Astrocyte (in vitro differentiated cells and primary cell): ENCODE data around the gene CPSF4. TPM values are rescaled to one million over a fixed set of nuclear protein-coding genes. Genes with fewer than 3 reads are reported as not detected.

Experiments used
- DNase-seq: peaks from one replicate; pipeline ENCODE4 v3.0.0-alpha.2; 2010; ENCODE audit warnings: low read depth
- FAIRE-seq: peaks from 2 replicates; lab custom pipeline; 2011; peaks lifted over from hg19 to GRCh38; lab: Jason Lieb, UNC
- H2AFZ ChIP-seq: 2 replicates; pipeline ENCODE4 v1.6.0; 2012; ENCODE audit warnings: low read depth, low read length, inconsistent platforms
- H3K27ac ChIP-seq: 2 replicates; pipeline ENCODE4 v1.5.1; 2011; ENCODE audit warnings: low read depth, low read length, inconsistent platforms
- H3K27me3 ChIP-seq: 2 replicates; pipeline ENCODE4 v1.6.0; 2011; ENCODE audit warnings: low read length, inconsistent platforms; ENCODE audit not compliant: insufficient read depth
- H3K36me3 ChIP-seq: 2 replicates; pipeline ENCODE4 v1.5.1; 2011; ENCODE audit warnings: low read length, inconsistent platforms; ENCODE audit not compliant: insufficient read depth
- H3K4me1 ChIP-seq: 2 replicates; pipeline ENCODE4 v1.5.1; 2011; ENCODE audit warnings: low read length, inconsistent platforms; ENCODE audit not compliant: insufficient read depth
- H3K4me2 ChIP-seq: 2 replicates; pipeline ENCODE4 v1.6.0; 2012; ENCODE audit warnings: low read length, inconsistent platforms
- H3K4me3 ChIP-seq: 2 replicates; pipeline ENCODE4 v1.5.1; 2011; ENCODE audit warnings: low read depth, mild to moderate bottlenecking, low read length, inconsistent platforms; ENCODE audit not compliant: insufficient read depth
- H3K79me2 ChIP-seq: 2 replicates; pipeline ENCODE4 v1.6.0; 2012; ENCODE audit warnings: mild to moderate bottlenecking, low read length, inconsistent platforms; ENCODE audit not compliant: insufficient read depth
- H3K9ac ChIP-seq: 2 replicates; pipeline ENCODE4 v1.6.0; 2012; ENCODE audit warnings: mild to moderate bottlenecking, low read length, inconsistent platforms
- H3K9me3 ChIP-seq: 2 replicates; pipeline ENCODE4 v1.5.1; 2012; ENCODE audit warnings: low read depth, mild to moderate bottlenecking, low read length, inconsistent platforms; ENCODE audit not compliant: insufficient read depth
- H4K20me1 ChIP-seq: 2 replicates; pipeline ENCODE4 v1.6.0; 2012; ENCODE audit warnings: low read length, inconsistent platforms; ENCODE audit not compliant: insufficient read depth
- H3K27ac Mint-ChIP-seq: one replicate; pipeline ENCODE4 v1.8.0; 2021; ENCODE audit warnings: mild to moderate bottlenecking, mixed read lengths; ENCODE audit not compliant: unreplicated experiment
- H3K27me3 Mint-ChIP-seq: one replicate; pipeline ENCODE4 v1.8.0; 2021; ENCODE audit warnings: low read depth, mixed read lengths; ENCODE audit not compliant: unreplicated experiment
- H3K36me3 Mint-ChIP-seq: one replicate; pipeline ENCODE4 v1.8.0; 2021; ENCODE audit warnings: low read depth, mixed read lengths; ENCODE audit not compliant: unreplicated experiment
- H3K4me1 Mint-ChIP-seq: one replicate; pipeline ENCODE4 v1.8.0; 2021; ENCODE audit warnings: low read depth, mixed read lengths; ENCODE audit not compliant: unreplicated experiment
- H3K4me3 Mint-ChIP-seq: one replicate; pipeline ENCODE4 v1.8.0; 2021; ENCODE audit warnings: mild to moderate bottlenecking, moderate library complexity, mixed read lengths; ENCODE audit not compliant: unreplicated experiment
- H3K9me3 Mint-ChIP-seq: one replicate; pipeline ENCODE4 v1.8.0; 2021; ENCODE audit warnings: mild to moderate bottlenecking, mixed read lengths; ENCODE audit not compliant: unreplicated experiment
- EZH2 ChIP-seq: IDR thresholded peaks from 2 replicates; pipeline ENCODE4 v1.6.1; 2012; ENCODE audit warnings: mild to moderate bottlenecking, low read length, inconsistent platforms; ENCODE audit not compliant: insufficient read depth
- total RNA-seq: library from RNA; stranded (reverse); gene quantifications from 2 replicates; pipeline ENCODE4 v1.2.1, GENCODE V29; 2021
- TF ChIP-seq, protein P1 (sequence below): IDR thresholded peaks from 2 replicates; pipeline ENCODE4 v1.5.1; 2011; ENCODE audit warnings: low read depth, mild to moderate bottlenecking, inconsistent platforms, low read length, moderate library complexity; ENCODE audit not compliant: insufficient read depth

Gene CPSF4
- total RNA-seq, 1 donor from 2014 or later: 46.8 TPM

DNA sequence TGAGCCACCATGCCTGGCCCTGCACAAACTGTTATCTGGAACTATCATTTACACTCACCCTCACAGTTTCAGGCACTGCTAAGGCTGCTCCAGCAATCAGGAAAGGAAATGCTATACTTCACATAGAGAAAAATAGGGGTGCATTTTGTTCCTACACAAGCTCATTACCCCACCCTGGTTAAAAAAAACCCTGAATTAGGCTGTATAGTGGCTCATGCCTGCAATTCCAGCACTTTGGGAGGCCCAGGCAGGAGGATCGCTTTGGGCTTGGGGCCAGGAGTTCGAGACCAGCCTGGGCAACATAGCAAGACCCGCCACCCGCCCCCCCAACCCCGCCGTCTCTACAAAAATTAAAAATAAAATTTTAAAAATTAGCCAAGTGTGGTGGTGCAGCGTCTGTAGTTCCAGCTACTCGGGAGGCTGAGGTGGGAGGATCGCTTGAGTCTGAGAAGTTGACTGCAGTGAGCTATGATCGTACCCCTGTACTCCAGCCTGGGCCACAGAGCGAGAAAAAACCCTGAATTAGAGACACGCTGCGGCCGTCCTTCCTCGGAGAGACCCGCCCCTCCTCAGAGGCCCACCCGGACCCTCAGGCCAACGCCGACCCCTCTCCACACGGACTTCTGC, 684 bp upstream of the CPSF4 start:
- Mint-ChIP-seq H3K27ac (peak overlapping the region; percentile 69), H3K36me3 (peaks cover 8% of the 10 kb centered on the region), H3K9me3 (no peaks in the 10 kb centered on the region), H3K4me1 (peaks cover 9% of the 10 kb centered on the region), H3K4me3 (peak overlapping the region; percentile 98), H3K27me3 (no peaks in the 10 kb centered on the region)
- FAIRE-seq (no peak), DNase-seq (no peak)
- Histone ChIP-seq H3K36me3 (peaks cover 3% of the 10 kb centered on the region), H3K4me1 (peaks cover 14% of the 10 kb centered on the region), H3K9me3 (no peaks in the 10 kb centered on the region), H3K79me2 (peaks cover 59% of the 10 kb centered on the region), H3K4me2 (peak overlapping the region; percentile 99), H4K20me1 (peaks cover 34% of the 10 kb centered on the region), H2AFZ (peak overlapping the region; percentile 90), H3K4me3 (peak overlapping the region; percentile 86), H3K9ac (peak overlapping the region; percentile 88), H3K27me3 (no peaks in the 10 kb centered on the region), H3K27ac (peak overlapping the region; percentile 57)
- TF ChIP-seq, protein P1, sequence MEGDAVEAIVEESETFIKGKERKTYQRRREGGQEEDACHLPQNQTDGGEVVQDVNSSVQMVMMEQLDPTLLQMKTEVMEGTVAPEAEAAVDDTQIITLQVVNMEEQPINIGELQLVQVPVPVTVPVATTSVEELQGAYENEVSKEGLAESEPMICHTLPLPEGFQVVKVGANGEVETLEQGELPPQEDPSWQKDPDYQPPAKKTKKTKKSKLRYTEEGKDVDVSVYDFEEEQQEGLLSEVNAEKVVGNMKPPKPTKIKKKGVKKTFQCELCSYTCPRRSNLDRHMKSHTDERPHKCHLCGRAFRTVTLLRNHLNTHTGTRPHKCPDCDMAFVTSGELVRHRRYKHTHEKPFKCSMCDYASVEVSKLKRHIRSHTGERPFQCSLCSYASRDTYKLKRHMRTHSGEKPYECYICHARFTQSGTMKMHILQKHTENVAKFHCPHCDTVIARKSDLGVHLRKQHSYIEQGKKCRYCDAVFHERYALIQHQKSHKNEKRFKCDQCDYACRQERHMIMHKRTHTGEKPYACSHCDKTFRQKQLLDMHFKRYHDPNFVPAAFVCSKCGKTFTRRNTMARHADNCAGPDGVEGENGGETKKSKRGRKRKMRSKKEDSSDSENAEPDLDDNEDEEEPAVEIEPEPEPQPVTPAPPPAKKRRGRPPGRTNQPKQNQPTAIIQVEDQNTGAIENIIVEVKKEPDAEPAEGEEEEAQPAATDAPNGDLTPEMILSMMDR: no peak
- no peak for TF ChIP-seq EZH2

DNA sequence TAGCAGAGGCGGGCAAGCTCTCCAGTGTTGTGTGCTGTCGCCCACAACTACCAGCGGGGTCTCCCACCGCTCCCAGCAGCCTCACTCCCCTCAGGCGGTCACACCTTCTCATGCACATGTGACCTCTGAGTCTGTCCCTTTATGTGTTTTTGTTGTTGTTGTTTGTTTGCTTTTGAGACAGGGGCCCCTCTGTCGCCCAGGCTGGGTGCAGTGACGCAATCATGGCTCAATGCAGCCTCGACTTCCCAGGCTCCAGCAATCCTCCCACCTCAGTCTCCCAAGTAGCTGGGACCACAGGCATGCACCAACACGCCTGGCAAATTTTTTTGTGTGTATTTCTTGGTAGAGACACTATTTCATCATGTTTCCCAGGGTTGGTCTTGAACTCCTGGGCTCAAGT, 1.5 kb downstream of the CPSF4 start:
- peak overlapping the region; percentile 86 for H3K4me3 ChIP-seq
- no peak overlapping the region for H3K27ac ChIP-seq
- no peaks in the 10 kb centered on the region for H3K27me3 ChIP-seq
- no peaks in the 10 kb centered on the region for H3K9me3 ChIP-seq
- TF ChIP-seq, protein P1: no peak
- TF ChIP-seq EZH2: no peak
- peaks cover 14% of the 10 kb centered on the region for H3K4me1 ChIP-seq
- no peaks in the 10 kb centered on the region for H3K27me3 Mint-ChIP-seq
- DNase-seq (peak; percentile 6), FAIRE-seq (no peak)
- H3K36me3 Mint-ChIP-seq: peaks cover 12% of the 10 kb centered on the region
- peaks cover 63% of the 10 kb centered on the region for H3K79me2 ChIP-seq
- peaks cover 39% of the 10 kb centered on the region for H4K20me1 ChIP-seq
- H3K4me2 ChIP-seq: peak overlapping the region; percentile 99
- H3K9ac ChIP-seq: peak overlapping the region; percentile 88
- H3K4me1 Mint-ChIP-seq: peaks cover 10% of the 10 kb centered on the region
- H3K27ac Mint-ChIP-seq: peak overlapping the region; percentile 95
- peak overlapping the region; percentile 98 for H3K4me3 Mint-ChIP-seq
- H3K36me3 ChIP-seq: peaks cover 9% of the 10 kb centered on the region
- no peaks in the 10 kb centered on the region for H3K9me3 Mint-ChIP-seq
- H2AFZ ChIP-seq: no peak overlapping the region

DNA sequence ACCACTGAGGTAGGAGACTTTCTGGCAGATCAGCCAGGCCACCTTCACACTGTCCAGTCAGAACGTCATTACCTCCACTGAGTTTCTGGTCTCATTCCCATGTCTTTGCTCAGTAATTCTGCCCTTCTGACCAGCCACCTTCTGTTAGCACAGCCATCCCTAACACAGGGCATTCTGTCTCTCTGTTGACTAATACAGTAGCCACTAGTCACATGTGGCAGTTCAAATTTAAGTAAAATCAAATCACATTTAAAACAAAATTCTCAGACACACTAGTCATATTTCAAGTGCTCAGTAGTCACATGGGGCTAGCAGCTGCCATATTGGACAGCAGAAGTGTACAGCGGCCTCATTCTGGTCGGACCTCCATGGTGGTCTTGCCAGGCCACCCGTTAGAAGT, 7.4 kb downstream of the CPSF4 start:
- H3K79me2 ChIP-seq: peaks cover 28% of the 10 kb centered on the region
- H3K27ac ChIP-seq: no peak overlapping the region
- no peaks in the 10 kb centered on the region for H3K4me1 ChIP-seq
- Mint-ChIP-seq H3K27me3 (no peaks in the 10 kb centered on the region), H3K4me3 (no peak overlapping the region), H3K27ac (no peak overlapping the region), H3K4me1 (peaks cover 7% of the 10 kb centered on the region), H3K36me3 (peaks cover 29% of the 10 kb centered on the region), H3K9me3 (no peaks in the 10 kb centered on the region)
- DNase-seq (no peak), FAIRE-seq (no peak)
- peaks cover 33% of the 10 kb centered on the region for H4K20me1 ChIP-seq
- H3K4me2 ChIP-seq: no peak overlapping the region
- TF ChIP-seq, protein P1: no peak
- no peak for TF ChIP-seq EZH2
- no peak overlapping the region for H3K9ac ChIP-seq
- no peak overlapping the region for H2AFZ ChIP-seq
- no peaks in the 10 kb centered on the region for H3K27me3 ChIP-seq
- no peak overlapping the region for H3K4me3 ChIP-seq
- peaks cover 31% of the 10 kb centered on the region for H3K36me3 ChIP-seq
- no peaks in the 10 kb centered on the region for H3K9me3 ChIP-seq
